8988T (cell line): ENCODE results near the gene ACSBG1.

Experiments used
- DNase-seq: peaks from one replicate; pipeline ENCODE4 v3.0.0; 2011

ACSBG1 gene

GRCh38 chr15:78129077-78129750 is 105.2 kb downstream of the ACSBG1 start:
- DNase-seq: no peak

- DNase-seq: no peak
Observed at GRCh38 chr15:78127882-78128281, 106.5 kb downstream of the ACSBG1 start.

GRCh38 chr15:78125267-78125666 is 109.1 kb downstream of the ACSBG1 start:
- no peak for DNase-seq

- no peak for DNase-seq
Observed at GRCh38 chr15:78120523-78120922, 113.8 kb downstream of the ACSBG1 start.
